GM21528 (cell line): Measurements from ENCODE around the gene CLIC6.

ENCODE experiments used
- ATAC-seq: cut with Tn5 transposase; IDR thresholded peaks from one replicate; pipeline ENCODE4 v1.9.1; 2021; ENCODE audit warnings: mild to moderate bottlenecking, moderate library complexity; ENCODE audit not compliant: unreplicated experiment, low FRiP score

CLIC6 gene

DNA sequence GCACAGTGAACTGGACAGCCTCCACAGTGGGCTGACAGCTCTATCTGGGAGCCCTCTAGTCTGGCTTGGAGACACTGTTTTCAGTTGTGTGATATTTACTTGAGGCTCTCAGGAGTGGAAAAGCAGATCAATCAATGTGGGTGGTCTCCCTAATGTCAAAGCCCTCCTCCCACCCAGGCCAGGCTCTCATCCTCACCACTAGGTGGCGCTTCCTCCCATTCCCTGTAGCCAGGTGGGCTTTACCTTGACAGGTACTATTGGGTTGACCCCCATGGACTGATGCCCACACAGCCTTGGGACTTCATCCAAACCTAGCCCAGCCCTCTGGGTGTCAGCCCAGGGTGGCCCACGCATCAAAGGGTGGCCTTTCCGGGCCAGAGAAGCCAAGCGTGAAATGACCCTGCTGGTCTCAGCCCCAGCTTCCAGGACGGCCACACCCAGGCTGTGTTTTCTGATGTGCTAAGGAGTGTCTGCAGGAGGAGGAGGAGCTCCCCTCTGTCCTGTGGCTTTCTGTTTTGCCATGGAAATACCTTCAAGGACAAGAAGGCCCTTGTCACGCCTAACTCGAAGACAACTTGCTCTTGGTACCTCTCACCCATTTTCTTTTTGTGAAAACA, 54.0 kb downstream of the CLIC6 start:
- no peak for ATAC-seq

DNA sequence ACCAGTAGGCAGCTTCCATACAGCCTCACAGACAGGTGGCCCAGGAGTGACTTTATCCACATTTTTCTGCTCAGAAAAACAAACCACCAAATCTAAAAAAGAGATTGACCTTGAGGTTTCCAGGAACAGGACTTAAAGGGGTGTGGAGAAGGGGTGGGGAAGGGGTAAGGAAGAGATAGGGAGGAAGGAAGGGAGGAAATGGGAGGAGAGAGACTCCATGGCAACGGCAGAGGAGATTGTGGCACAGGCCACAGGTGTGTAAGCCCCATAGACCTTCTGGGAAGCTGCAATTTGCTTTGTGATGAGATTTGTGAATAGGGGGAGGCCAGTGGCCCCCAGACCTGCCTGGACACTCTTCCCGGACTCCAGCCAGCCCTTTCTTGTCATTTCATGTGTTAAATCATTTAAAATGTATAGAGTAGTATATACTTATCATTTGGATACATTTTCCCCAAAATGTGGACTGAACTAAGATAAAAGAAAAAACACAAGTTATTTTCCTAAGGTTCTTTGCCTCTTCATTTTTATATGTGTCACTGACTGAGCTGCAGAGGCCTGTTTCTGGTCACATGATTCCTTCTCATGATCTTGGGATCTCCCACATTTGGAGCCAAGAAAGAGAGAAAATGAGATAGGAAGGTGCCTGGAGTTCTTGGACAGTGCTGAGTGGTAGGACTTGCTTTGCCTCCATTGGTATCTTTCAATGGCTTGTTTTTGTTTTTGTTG, 55.5 kb downstream of the CLIC6 start:
- no peak for ATAC-seq

DNA sequence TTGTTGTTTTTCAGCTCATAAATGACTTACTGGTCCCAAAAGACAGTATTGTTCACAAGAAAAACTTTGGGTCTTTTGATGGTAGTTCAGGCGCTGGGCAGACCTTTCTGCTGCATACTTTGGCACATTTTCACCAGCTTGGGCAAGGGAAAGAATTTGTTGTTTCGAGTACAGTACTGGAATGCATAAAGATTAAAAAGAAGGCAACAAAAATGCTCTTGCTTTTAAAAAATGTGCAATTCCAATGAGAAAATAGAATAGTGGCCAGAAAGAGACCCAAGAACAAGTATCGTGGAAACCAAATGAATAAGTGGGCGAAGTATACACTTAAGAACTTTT, 56.0 kb downstream of the CLIC6 start:
- no peak for ATAC-seq

DNA sequence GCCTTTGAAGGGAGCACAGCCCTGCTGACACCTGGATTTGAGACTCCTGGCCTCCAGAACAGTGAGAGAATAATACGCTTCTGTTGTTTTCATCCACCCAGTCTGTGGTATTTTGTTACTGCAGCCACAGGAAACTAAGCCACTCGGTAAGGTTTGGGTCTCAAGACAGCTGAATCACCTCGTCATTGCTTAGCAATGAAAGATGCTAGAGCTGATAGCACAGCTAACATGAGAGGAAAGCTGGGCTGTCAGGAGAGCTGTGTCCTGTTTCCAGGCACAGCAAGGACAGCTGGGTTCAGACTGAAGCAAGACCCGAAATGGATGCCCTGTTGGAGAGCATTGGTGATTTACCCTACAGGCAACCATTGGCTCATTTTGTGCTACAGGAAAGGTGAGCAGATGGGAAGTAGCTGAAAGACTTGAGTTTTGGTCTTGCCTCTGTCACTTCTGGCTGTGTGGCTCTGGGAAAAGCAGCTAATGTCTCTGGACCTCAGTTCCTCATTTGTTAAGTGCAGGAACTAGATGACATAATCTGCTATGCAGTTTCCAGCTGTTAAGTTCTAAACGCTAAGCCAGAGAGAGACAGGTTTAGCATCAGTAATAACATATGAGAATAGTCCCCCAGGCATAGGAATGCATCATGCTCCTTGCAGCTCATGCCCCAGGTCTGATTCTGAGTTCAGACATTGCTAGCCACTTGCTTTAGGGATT, 58.0 kb downstream of the CLIC6 start:
- no peak for ATAC-seq

DNA sequence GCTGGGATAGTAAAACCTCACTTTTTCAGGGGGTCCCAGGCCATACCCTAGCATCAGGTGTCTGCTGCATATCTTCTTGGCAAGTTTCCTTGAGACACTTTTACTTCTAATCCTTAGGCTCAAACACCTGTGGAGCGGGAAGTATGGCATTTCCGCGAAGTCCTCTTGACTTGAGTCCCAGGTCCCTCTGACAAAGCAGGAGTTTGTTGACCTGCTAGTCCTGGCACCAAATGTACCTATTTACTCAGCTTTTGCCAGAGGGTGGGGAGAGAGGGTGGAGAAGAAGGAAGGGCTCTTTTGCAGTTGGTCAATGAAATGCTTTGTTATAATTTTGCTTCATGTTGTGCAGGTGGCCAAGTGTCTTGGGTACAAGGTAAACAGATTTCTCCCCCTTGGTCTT, 59.7 kb downstream of the CLIC6 start:
- ATAC-seq = no peak

DNA sequence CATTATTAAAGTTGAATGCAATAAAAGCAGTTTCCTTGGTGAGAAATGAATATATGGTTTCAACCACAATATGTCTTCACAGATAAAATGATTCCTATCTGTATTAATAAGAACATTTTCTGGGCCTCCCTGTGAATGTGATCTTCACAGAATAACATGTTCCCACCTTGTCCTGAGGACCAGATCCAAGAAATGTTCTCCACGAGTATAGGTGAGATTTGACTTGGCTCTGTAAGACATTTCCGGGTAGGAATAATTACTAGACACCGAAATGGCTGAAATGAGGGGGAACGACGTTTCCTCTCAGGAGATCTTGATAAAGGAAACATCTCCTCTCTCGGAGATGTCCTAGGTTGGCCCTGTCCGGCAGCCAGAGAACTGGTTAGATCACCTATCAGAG, 61.4 kb downstream of the CLIC6 start:
- ATAC-seq = no peak

DNA sequence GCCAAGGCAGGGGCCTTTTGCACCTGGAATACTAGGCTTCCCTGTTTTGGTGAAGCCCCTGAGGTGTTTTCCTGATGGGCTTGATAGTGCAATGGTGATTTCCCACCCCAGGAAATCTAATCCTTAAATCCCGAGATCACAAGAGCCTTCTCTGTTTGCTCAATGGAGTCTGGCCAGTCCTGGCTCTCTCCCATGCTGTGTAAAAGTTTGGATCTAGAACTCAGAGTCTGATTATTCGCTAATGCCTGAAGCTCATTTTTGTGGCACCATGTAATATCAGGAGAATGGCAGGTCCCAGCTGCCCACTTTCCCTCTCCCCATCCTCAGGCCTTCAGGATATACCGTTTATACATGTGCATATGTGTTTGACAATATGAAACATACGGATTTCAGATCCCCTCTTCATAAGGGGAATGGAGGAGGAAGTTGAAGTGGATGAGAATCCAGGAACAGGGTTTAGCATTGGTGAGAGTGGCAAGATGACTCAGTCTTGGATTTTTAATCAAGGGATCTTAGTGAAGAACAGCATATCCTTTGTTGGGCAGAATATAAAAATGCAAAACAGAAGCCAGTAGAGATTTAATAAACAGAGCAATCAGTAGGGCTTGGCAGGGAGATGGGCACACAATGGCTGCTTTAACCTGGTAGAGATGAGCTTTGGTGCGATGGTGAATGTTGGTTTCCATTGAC, 62.1 kb downstream of the CLIC6 start:
- ATAC-seq = no peak

DNA sequence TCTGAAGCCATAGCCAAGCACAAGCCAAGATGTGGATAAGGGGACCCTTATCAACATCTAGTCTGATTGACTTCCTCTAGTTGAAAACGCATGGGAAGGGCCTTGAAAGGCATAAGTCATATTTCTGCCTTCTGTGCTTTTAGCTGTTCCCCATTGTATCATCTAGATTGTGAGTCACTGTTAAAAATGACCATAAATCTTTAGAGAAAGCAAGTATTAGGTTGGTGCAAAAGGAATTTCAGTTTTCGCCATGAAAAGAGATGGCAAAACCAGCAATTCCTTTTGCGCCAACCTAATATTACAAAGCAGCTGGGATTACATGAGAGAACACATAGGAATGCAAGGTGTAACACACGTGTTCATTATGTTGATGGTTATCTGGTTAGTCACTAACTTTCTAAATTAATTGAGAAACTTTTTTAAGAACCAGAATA, 63.6 kb downstream of the CLIC6 start:
- no peak for ATAC-seq

DNA sequence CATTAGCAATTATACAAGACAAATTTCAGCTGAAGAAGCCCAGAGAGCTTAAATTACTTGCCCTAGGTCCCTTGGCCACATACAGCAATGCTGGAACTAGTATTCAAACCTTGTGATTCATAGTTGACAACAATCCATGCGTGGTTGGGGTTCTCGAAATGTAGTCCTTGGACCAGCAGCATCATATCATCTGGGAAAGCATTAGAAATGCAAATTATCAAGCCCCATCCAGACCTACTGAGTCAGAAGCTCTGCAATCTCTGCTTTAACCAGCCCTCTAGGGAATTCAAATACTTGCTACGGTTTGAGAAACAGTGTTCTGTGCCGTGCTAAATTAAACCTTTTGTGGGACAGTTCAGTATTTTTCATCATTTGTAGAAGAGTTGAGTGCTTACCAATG, 65.1 kb downstream of the CLIC6 start:
- ATAC-seq = no peak

DNA sequence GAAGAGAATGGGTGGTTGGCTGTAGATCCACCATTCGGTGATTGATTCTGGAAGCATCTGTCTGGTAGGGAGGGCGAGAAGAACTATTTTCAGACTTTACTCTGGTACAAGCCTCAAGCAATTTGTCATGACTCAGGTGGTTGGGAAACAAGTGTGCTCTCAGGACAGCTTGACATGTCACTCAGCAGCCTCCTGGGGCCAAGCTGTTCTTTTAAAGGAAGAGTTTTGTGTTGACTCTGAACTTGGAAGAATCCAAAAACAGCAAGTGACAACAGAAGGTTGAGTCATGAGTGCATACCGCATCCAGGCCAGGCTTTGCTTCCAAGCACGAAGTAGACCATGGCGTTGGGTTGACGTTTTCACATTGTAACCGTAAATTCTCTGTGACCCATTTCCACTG, 65.9 kb downstream of the CLIC6 start:
- ATAC-seq = no peak

DNA sequence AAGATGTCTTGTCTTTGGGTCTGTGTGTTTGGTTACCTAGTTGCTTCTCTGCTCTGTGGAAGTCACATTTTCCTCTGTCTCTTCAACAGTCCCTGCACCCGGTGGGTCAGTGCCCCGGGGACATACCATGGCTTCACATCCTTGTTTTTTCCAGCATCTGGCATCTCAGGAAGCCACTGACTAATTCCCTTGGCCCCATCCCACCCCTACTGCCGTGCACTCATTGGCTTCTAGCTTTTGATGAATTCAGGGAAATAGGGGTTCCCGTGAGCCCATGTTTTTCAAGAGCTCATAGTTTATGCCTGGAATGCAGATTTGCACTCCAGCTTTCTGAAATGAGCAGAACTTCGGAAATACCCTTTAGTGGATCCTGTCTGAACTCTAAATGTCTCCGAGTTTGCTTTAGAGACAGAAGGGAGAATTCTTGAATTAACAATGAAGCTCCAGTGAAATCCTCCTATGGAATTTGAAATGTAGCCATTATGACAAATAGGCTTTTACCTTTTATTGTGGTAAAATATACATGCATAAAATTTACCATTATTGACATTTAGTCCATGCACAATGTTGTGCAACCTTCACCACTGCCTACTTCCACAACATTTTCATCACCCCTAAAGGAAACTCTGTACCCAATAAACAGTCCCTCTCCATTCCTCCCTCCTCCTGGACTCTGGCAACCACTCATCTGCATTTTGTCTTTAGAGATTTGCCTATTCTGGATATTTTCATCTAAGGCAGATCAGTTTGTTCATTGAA, 67.5 kb downstream of the CLIC6 start:
- no peak for ATAC-seq

DNA sequence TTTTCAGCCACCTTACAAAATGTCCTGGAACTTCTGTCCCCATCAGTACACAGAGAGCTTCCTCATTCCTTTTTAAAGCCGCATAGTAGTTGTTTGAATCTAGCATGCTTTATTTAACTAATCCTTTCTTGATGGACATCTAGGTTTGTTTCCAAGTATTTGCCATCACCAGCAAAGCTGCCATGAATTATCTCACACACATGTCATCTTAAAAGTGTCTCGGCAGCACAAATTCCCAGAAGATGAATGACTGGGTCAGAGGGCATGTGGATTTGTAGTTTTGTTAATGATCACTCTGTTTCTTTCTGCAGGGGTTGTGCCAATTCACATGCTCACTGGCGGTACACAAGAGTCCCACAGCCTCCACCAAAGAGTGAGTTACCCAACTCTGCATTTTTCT, 68.3 kb downstream of the CLIC6 start:
- no peak for ATAC-seq

DNA sequence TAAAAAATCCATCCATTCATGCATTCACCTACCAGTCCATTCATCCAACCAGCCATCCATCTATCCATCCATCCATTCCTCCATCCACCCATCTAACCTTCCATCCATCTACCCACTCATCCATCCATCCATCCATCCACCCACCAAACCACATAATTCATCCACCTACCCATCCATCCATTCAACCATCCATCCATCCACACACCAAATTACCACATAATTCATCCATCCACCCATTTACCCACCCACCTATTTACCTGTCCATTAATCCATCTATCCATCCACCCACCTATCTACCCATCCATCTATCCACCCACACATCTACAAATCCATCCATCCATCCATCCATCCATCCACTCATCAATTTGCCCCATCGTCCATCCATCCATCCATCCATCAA, 71.4 kb downstream of the CLIC6 start:
- ATAC-seq = no peak

DNA sequence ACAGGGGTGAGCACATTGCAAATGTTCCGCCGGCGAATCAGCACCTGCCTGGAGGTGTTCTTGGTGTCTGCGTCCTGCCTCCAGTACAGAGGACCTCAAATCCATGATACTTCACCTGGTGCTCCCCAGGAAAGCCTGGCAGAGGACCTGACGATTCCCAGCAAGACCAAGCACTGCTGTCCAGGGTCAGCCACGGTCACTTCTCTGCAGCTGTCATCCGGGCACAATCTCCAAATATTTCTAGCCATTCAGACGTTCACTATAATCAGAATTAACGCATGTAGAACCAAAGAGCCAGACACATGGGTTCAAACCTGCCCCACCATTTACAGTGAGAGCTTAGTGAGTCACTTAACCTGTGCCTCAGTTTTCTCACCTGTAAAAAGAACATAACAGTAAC, 74.5 kb downstream of the CLIC6 start:
- no peak for ATAC-seq

DNA sequence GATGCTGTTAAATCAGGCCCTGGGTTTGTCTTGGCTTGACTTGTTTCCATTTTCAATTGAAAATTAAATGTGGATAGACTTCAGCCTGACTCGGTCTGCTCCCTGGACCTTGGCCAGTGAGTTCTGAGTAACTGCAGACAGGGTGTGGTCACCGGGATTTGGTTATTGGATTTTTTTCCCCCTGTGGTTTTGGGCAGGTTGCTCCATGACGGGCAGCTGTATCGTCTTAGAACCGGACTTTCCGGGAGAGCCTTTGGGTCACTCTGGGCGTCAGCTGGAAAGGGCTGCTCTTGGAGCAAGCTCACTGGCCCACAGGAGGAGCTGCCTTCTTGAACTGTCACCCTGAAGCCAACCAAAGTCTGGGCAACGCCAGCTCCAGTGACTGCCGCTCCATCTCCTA, 75.0 kb downstream of the CLIC6 start:
- ATAC-seq = no peak

DNA sequence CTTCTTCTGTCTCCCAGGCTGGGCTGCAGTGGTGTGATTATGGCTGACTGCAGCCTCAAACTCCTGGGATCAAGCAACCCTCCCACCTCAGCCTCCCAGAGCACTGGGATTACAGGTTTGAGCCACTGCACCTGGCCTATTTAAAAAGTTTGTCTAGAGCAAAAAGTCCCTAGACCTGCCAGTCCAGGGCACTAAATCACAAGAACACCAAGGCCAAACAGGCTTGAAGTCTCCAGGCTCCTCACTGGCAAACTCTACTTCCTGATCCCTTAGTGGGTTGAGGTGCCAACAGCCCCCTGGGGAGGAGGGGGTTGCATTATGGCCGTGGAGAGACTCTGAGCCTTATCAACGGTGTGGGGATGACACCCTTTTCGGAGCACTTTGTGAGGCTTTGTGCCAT, 76.0 kb downstream of the CLIC6 start:
- no peak for ATAC-seq

DNA sequence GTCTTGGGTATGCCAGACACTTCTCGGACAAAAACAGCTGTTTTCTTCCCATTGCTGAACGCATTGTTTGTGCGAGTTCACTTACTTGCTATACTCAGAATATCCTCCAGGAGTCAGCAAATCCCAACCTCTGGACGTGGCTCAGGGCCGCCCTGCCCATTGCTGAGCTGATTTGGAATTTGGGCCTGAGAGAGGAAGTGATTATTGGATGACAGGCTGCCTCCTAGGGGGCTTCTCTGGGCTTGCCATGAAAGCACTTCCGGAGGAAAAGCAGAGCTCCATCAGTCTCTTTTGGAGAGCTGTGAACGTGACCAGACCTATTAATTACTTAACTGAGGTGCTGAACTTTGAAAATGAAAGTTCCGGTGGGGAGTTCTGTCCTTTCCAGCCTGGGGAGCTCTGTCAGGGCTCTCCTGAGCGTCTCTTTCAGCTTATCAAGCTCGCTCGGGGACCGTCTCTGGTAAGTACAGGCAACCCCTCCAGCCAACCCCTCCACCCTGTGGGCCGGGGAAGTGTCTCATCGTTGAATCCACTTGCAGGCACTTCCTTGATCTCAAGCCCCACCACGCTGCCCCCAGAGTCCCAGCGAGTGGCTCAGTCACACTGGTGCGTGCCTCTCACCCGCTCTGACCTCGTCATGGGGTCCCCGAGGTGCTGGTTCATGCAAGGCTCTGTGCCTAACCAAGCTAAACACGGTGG, 76.9 kb downstream of the CLIC6 start:
- ATAC-seq = peak; percentile 72

DNA sequence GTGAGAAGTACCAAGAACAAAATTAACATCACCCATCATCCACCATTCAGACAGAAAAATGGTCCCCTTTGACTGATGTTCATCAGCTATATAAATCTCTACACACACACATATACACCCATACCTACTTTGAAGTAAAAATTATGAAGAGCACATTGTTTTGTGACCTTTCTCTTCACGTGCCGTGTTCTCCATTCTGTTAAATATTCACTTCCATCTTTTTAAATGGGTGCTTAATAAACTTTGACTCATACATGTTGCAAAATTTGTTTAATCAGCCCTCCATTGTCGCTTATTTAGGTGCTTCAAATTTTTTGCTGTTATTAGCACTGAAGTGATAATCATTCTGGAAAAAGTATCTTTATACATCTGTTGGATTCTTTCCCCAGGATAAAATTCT, 80.1 kb downstream of the CLIC6 start:
- no peak for ATAC-seq

DNA sequence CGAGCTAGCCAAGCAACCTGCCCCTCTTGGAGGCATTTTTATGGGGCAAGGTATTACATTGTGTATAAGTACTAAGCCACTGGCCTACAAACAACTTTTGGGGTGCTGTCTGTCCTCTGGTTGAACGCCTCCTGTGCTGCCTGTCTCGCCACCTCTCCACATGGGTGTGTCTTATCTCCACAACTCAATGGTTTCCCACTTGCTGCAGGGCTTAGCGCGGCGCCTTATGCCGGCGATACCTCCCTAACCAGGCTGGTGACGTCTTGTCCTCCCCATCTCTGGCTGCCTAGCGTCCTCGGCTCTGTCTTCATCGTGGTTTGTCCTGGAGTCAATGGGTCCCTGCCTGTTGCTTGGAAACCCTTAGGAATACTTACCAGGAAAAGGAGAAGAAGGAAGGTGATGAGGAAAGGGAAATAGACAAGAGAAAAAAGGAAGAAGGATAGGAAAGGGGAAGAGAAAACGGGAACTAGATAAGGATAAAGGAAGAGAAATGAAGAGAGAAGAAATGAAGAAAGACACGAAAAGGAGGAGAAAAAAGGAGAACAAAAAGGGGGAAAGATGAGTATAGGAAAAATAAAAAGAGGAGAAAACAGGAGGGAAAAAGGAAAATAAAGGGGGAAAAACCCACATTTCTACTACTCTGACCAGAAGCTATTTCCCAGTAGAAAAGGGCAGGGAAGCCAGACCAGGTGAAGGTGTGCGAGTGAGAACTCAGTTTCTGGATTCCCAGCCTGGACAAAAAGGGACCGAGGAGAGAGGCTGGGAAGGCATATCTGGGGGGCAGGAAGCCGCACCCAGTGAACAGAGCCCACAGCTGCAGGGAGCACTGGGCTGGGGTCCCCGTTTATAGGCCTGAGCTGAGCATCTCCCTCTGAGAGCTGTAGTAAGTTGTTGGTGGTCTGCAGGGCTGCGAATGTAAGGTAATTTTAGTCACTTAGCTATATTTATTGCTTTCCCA, 86.2 kb downstream of the CLIC6 start:
- no peak for ATAC-seq
